GM13977 (cell line): ENCODE data around the gene FBXO17.

Experiments used
- DNase-seq: peaks from one replicate; pipeline ENCODE4 v3.0.0; 2012; ENCODE audit warnings: low spot score
- in situ Hi-C: fragments of 300-500 bp; cut with MboI; formaldehyde crosslinking; loops from one replicate; pipeline ENCODE4 v1.12.0; 2022; ENCODE audit warnings: low sequenced_read_pairs, low pct_unique_long_range_greater_than_20kb, mixed read lengths, inconsistent platforms; ENCODE audit not compliant: unreplicated experiment
- TF ChIP-seq, protein P1 (sequence below): IDR thresholded peaks from 2 replicates; pipeline ENCODE4 v1.5.1; 2012; ENCODE audit warnings: mild to moderate bottlenecking, control low read depth; ENCODE audit not compliant: insufficient read depth; ENCODE audit errors: extremely low read depth, missing control alignments

FBXO17 gene

DNA sequence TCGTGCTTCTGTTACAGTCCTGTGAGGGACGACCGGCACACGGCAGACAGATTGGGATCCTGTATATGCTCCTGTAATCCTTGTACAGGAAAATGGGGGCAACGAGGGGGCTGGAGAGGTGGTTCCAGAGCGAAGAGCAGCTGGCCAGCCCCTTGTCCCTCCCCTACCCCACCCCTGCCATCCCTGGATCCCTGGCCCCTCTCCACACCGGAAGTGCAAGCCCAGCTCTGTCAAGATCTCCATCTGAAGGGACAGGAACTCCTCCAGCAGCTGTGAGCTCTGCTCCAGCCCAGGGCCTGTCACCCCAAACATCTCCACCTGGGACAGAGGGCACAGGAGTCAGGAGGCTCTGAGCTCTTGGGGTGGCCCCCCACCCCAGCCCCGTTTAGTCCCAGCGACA is 58.0 kb downstream of the FBXO17 start:
- in situ Hi-C loops = loop anchor here (25.0 kb wide), 1 partner anchor 180 kb away; the partner anchor contains the start of gene CAPN12
- DNase-seq = no peak
- TF ChIP-seq, protein P1, sequence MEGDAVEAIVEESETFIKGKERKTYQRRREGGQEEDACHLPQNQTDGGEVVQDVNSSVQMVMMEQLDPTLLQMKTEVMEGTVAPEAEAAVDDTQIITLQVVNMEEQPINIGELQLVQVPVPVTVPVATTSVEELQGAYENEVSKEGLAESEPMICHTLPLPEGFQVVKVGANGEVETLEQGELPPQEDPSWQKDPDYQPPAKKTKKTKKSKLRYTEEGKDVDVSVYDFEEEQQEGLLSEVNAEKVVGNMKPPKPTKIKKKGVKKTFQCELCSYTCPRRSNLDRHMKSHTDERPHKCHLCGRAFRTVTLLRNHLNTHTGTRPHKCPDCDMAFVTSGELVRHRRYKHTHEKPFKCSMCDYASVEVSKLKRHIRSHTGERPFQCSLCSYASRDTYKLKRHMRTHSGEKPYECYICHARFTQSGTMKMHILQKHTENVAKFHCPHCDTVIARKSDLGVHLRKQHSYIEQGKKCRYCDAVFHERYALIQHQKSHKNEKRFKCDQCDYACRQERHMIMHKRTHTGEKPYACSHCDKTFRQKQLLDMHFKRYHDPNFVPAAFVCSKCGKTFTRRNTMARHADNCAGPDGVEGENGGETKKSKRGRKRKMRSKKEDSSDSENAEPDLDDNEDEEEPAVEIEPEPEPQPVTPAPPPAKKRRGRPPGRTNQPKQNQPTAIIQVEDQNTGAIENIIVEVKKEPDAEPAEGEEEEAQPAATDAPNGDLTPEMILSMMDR = no peak

DNA sequence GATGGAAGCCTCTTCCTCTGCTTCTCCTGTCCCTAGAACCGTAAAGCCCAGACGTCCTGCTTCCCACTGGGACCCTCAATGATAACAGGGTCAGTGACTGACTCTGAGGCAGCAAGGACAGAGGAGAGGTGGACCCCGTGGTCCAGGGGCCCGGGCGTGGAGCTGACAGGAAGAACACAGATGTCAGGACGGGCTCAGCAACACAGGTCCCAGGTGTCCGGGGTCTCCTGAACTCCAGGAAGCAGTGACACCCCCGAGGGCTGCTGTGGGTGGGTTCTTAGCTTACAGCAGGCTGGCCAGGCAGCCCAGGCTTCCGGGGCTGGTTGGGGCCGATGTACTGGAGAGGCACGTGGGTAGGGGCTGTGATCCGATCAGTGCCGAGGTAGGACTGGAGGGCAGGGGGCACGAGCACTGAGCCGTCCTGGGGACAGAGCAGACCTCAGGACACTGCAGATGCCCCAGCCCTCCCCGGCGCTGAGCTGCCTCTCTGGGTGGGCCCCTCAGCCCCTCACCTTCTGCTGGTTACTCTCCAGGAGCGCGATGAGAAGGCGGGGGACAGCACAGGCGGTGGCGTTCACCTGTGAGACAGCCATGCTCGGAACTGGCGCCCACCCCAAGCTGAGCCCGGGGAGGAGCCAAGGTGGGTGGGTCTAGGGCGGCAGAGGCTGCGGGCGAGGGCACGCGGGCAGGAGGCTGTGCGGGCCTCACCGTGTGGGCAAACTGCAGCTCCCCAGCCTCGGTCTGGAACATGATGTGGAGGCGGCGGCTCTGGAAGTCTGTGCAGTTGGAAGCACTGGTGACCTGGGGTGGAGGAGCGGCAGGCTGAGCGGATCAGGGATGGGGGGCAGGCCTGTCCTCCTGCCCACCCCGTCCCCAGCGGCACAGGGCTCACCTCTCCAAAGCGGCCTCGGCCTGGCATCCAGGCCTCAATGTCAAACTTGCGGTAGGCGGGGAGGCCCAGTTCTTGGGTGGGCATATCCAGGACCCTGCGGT is 59.9 kb downstream of the FBXO17 start:
- DNase-seq = no peak
- in situ Hi-C loops = loop anchor here (25.0 kb wide), 1 partner anchor 178 kb away; the partner anchor contains the start of gene CAPN12
- TF ChIP-seq, protein P1 = no peak

- TF ChIP-seq, protein P1 = no peak
- DNase-seq = no peak
- in situ Hi-C loops = loop anchor here (25.0 kb wide), 1 partner anchor 177 kb away; the partner anchor contains the start of gene CAPN12
Measured at GRCh38 chr19:38913958-38914357, 61.6 kb downstream of the FBXO17 start.

DNA sequence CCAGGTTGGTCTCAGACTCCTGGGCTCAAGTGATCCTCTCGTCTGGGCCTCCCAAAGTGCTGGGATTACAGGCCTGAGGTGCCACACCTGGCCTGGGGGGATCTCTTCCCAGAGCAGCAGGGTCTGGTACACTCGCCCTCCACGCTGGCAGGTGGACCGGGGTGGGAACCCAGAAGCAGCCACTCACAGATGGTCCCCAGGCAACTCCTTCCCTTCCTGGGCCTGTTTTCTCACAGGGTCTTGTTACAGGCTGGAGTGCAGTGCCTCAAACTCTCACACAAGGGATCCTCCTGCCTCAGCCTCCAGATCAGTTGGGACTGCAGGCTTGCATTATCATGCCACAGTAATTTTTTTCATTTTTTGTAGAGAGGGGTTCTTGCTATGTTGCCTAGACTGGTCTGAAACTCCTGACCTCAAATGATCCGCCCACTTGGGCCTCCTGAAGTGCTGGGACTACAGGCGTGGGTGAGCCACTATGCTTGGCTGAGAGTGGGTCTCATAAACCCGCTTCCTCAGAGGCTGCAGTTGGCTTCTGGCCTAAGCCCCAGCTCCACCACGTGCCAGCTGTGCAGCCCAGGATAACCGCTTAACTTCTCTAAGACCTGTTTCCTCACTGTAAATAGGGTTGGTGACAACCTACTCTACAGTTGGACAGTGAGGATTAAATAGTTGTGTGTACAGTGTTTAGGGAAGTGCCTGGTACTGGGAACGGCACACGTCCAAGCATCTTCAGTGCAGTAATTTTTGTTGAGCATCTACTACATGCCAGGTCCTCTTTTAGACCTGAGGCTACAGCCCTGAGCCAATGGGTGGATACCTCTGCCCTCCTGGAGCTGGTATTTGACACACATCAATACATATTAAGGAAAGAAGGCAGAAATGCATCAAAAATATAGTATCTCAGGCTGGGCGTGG is 62.7 kb downstream of the FBXO17 start:
- in situ Hi-C loops = loop anchor here (25.0 kb wide), 1 partner anchor 176 kb away; the partner anchor contains the start of gene CAPN12
- TF ChIP-seq, protein P1 = no peak
- no peak for DNase-seq

GRCh38 chr19:38911388-38912001 is 64.0 kb downstream of the FBXO17 start:
- TF ChIP-seq, protein P1 = no peak
- in situ Hi-C loops = loop anchor here (25.0 kb wide), 1 partner anchor 174 kb away; the partner anchor contains the start of gene CAPN12
- DNase-seq = no peak
